SK-N-SH treated with all-trans-retinoic acid at 6 μM for 48 hours (cell line): ENCODE data around the gene SPZ1.

Experiments
- ARNTL ChIP-seq: fragments of 450-650 bp; formaldehyde crosslinking; IDR thresholded peaks from 2 replicates; pipeline ENCODE4 v1.5.0; 2020; ENCODE audit warnings: low read depth, mild to moderate bottlenecking, moderate library complexity, borderline replicate concordance
- CREB5 ChIP-seq: fragments of 250-450 bp; sonication (Bioruptor Pico); IDR thresholded peaks from 2 replicates; pipeline ENCODE4 v1.5.1; 2020; ENCODE audit warnings: low read depth, mild to moderate bottlenecking, moderate library complexity
- ESRRG ChIP-seq: fragments of 250-450 bp; sonication (Bioruptor Pico); IDR thresholded peaks from 2 replicates; pipeline ENCODE4 v1.6.1; 2021; ENCODE audit warnings: mild to moderate bottlenecking
- GLIS3 ChIP-seq: fragments of 250-450 bp; sonication (Bioruptor Pico); IDR thresholded peaks from 2 replicates; pipeline ENCODE4 v1.5.0; 2020; ENCODE audit warnings: mild to moderate bottlenecking, moderate library complexity
- OSR1 ChIP-seq: fragments of 250-450 bp; sonication (Bioruptor Pico); IDR thresholded peaks from 2 replicates; pipeline ENCODE4 v1.8.0; 2022; ENCODE audit warnings: moderate library complexity, mild to moderate bottlenecking, inconsistent platforms
- PATZ1 ChIP-seq: fragments of 250-450 bp; sonication (Bioruptor Pico); IDR thresholded peaks from 2 replicates; pipeline ENCODE4 v1.8.0; 2020; ENCODE audit warnings: mild to moderate bottlenecking, moderate library complexity, borderline replicate concordance
- SNAI2 ChIP-seq: fragments of 250-450 bp; sonication (Bioruptor Pico); IDR thresholded peaks from 2 replicates; pipeline ENCODE4 v1.5.0; 2020; ENCODE audit warnings: mild to moderate bottlenecking, moderate library complexity
- TOX ChIP-seq: fragments of 250-450 bp; sonication (Bioruptor Pico); IDR thresholded peaks from 2 replicates; pipeline ENCODE4 v1.8.0; 2021; ENCODE audit warnings: mild to moderate bottlenecking, moderate library complexity, borderline replicate concordance
- ZFP3 ChIP-seq: fragments of 250-450 bp; sonication (Bioruptor Pico); IDR thresholded peaks from 2 replicates; pipeline ENCODE4 v1.5.0; 2020; ENCODE audit warnings: mild to moderate bottlenecking, moderate library complexity
- TF ChIP-seq, protein P1 (sequence below): fragments of 250-450 bp; sonication (Bioruptor Pico); IDR thresholded peaks from 2 replicates; pipeline ENCODE4 v1.5.0; 2020; ENCODE audit warnings: mild to moderate bottlenecking, moderate library complexity

- TF ChIP-seq PATZ1 (CRISPR knock-in tag) (no peak), CREB5 (CRISPR knock-in tag) (no peak), ARNTL (no peak), ESRRG (CRISPR knock-in tag) (no peak), TOX (CRISPR knock-in tag) (no peak), ZFP3 (CRISPR knock-in tag) (no peak), OSR1 (CRISPR knock-in tag) (no peak), SNAI2 (no peak), GLIS3 (CRISPR knock-in tag) (no peak)
- TF ChIP-seq, protein P1, sequence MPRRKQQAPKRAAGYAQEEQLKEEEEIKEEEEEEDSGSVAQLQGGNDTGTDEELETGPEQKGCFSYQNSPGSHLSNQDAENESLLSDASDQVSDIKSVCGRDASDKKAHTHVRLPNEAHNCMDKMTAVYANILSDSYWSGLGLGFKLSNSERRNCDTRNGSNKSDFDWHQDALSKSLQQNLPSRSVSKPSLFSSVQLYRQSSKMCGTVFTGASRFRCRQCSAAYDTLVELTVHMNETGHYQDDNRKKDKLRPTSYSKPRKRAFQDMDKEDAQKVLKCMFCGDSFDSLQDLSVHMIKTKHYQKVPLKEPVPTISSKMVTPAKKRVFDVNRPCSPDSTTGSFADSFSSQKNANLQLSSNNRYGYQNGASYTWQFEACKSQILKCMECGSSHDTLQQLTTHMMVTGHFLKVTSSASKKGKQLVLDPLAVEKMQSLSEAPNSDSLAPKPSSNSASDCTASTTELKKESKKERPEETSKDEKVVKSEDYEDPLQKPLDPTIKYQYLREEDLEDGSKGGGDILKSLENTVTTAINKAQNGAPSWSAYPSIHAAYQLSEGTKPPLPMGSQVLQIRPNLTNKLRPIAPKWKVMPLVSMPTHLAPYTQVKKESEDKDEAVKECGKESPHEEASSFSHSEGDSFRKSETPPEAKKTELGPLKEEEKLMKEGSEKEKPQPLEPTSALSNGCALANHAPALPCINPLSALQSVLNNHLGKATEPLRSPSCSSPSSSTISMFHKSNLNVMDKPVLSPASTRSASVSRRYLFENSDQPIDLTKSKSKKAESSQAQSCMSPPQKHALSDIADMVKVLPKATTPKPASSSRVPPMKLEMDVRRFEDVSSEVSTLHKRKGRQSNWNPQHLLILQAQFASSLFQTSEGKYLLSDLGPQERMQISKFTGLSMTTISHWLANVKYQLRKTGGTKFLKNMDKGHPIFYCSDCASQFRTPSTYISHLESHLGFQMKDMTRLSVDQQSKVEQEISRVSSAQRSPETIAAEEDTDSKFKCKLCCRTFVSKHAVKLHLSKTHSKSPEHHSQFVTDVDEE (CRISPR knock-in tag) = no peak
Observed at GRCh38 chr5:80324912-80325311, 5.1 kb downstream of the SPZ1 start.
